Mesodermal cell (in vitro differentiated cells): Measurements from ENCODE around the gene BTBD6.
A peak's percentile ranks its signal among the peaks of the same experiment; 100 is the strongest.

ENCODE experiments used
- H3K27ac ChIP-seq: 2 replicates; pipeline ENCODE4 v1.7.0; 2013; ENCODE audit warnings: mild to moderate bottlenecking, low read depth, low read length, moderate library complexity; ENCODE audit not compliant: severe bottlenecking
- H3K36me3 ChIP-seq: 2 replicates; pipeline ENCODE4 v1.7.1; 2013; ENCODE audit warnings: mild to moderate bottlenecking, low read length, moderate library complexity; ENCODE audit not compliant: control insufficient read depth, insufficient read depth
- H3K4me1 ChIP-seq: one replicate; pipeline ENCODE4 v1.7.1; 2013; ENCODE audit warnings: mild to moderate bottlenecking, low read length; ENCODE audit not compliant: insufficient read depth, control insufficient read depth, poor library complexity, severe bottlenecking
- H3K4me3 ChIP-seq: 2 replicates; pipeline ENCODE4 v1.7.0; 2013; ENCODE audit warnings: low read length, control low read depth, mild to moderate bottlenecking; ENCODE audit not compliant: insufficient read depth, poor library complexity, severe bottlenecking; ENCODE audit errors: extremely low read depth
- H3K9me3 ChIP-seq: 2 replicates; pipeline ENCODE4 v1.7.1; 2013; ENCODE audit warnings: mild to moderate bottlenecking, low read length, moderate library complexity; ENCODE audit not compliant: control insufficient read depth
- WGBS, 2 experiments: methylation state at CpG; one replicate each; pipeline ENCODE4 v1.1.5; 2013; ENCODE audit warnings: missing lambda C conversion rate in 2 of 2; ENCODE audit not compliant: insufficient coverage in 2 of 2; 5-methylcytosine and 5-hydroxymethylcytosine counted together

The BTBD6 gene

GRCh38 chr14:105299654-105300541, 51.6 kb downstream of the BTBD6 start:
- 8 to 11% methylated on average over 48 to 50 of the region's 54 CpGs for WGBS, 2 experiments
- Histone ChIP-seq H3K27ac (peak overlapping the region; percentile 92), H3K4me1 (no peaks in the 10 kb centered on the region), H3K4me3 (peak overlapping the region; percentile 78), H3K9me3 (no peaks in the 10 kb centered on the region), H3K36me3 (no peaks in the 10 kb centered on the region)
